ENCODE data around the gene GHR.
"Not testable (repeated sequence)": the region's sequence is repeated elsewhere in the genome, so short reads cannot be mapped to it uniquely, and the experiment has no call there.

The GHR gene

DNA sequence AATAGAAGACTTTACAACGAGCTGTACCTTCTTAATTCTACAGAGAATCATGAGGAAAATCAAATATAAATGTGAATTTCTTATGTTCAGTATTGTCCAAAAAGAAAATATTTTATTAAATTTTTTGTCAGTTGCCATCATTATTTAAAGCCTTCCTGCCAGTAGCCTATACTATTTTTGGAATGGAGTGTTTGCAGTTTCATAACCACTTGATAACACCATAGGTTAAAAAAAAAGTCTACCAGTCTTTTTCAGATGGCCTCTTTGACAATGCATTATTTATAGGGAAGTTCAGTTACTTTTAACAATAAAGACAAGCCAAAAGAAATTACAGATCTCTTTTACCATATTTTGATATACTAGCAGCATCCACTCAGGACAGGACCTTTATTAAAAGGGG is 253.1 kb downstream of the GHR start:
- H3K4me2 ChIP-seq (ENCODE audit: insufficient read depth, low read length), result no peak overlapping the region
- H3K4me3 ChIP-seq (ENCODE audit: low read depth in 1 of 2, low read length in 2 of 2), result no peak overlapping the region
- no peaks in the 10 kb centered on the region for H3K27me3 ChIP-seq (ENCODE audit: insufficient read depth, low read length, poor library complexity)
- H2AFZ ChIP-seq (ENCODE audit: low read depth, low read length), result no peak overlapping the region
- no peaks in the 10 kb centered on the region for H3K36me3 ChIP-seq (ENCODE audit: insufficient read depth, low read length)
- H4K20me1 ChIP-seq (ENCODE audit: insufficient read depth, low read length), result no peaks in the 10 kb centered on the region
- ATAC-seq (ENCODE audit: insufficient read depth, low read depth), result no peak
- no peaks in the 10 kb centered on the region for H3K9me3 ChIP-seq (ENCODE audit: insufficient read depth, low read length, severe bottlenecking)
- no peaks in the 10 kb centered on the region for H3K4me1 ChIP-seq (ENCODE audit: insufficient read depth, low read length)
- no peak for DNase-seq
- no peak overlapping the region for H3K9ac ChIP-seq (ENCODE audit: low read depth, low read length)
- TF ChIP-seq EZH2 (IDR thresholded peaks at IDR 0.05; ENCODE audit: borderline replicate concordance, low read depth, low read length, severe bottlenecking), result no peak
- TF ChIP-seq, protein P1, sequence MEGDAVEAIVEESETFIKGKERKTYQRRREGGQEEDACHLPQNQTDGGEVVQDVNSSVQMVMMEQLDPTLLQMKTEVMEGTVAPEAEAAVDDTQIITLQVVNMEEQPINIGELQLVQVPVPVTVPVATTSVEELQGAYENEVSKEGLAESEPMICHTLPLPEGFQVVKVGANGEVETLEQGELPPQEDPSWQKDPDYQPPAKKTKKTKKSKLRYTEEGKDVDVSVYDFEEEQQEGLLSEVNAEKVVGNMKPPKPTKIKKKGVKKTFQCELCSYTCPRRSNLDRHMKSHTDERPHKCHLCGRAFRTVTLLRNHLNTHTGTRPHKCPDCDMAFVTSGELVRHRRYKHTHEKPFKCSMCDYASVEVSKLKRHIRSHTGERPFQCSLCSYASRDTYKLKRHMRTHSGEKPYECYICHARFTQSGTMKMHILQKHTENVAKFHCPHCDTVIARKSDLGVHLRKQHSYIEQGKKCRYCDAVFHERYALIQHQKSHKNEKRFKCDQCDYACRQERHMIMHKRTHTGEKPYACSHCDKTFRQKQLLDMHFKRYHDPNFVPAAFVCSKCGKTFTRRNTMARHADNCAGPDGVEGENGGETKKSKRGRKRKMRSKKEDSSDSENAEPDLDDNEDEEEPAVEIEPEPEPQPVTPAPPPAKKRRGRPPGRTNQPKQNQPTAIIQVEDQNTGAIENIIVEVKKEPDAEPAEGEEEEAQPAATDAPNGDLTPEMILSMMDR (IDR thresholded peaks at IDR 0.05; ENCODE audit: borderline replicate concordance, extremely low read depth, low read length, poor library complexity, severe bottlenecking), result no peak
- no peak overlapping the region for H3K27ac ChIP-seq (ENCODE audit: low read length)
- H3K79me2 ChIP-seq (ENCODE audit: insufficient read depth, low read length), result no peaks in the 10 kb centered on the region

- H3K4me2 ChIP-seq (ENCODE audit: insufficient read depth, low read length), result no peak overlapping the region
Measured at GRCh38 chr5:42677156-42677842, 254.1 kb downstream of the GHR start.

DNA sequence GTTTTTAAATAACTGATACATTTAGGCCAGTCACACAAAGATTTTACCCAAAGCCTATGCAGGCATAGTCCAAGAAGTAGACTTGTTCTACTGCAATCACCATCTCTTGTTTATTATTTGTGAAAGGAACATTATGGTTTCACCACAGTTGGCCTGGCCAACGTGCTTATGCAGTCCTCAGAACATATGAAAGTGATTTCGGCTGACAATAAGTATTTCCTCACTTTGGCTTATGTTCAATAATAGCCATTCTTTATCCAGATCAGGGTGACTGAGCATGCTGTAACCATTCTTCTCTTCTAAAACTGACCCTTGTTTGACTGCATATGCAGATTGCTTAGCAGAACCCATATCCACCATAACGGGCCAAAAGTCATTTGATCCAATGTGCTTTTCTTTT is 256.8 kb downstream of the GHR start:
- no peak for DNase-seq
- Histone ChIP-seq H2AFZ (ENCODE audit: low read depth, low read length) (no peak overlapping the region), H3K4me2 (ENCODE audit: insufficient read depth, low read length) (no peak overlapping the region), H3K9me3 (ENCODE audit: insufficient read depth, low read length, severe bottlenecking) (no peaks in the 10 kb centered on the region), H3K36me3 (ENCODE audit: insufficient read depth, low read length) (no peaks in the 10 kb centered on the region), H3K27ac (ENCODE audit: low read length) (no peak overlapping the region), H3K4me1 (ENCODE audit: insufficient read depth, low read length) (no peaks in the 10 kb centered on the region), H3K27me3 (ENCODE audit: insufficient read depth, low read length, poor library complexity) (no peaks in the 10 kb centered on the region), H4K20me1 (ENCODE audit: insufficient read depth, low read length) (no peaks in the 10 kb centered on the region), H3K79me2 (ENCODE audit: insufficient read depth, low read length) (no peaks in the 10 kb centered on the region), H3K4me3 (ENCODE audit: low read depth in 1 of 2, low read length in 2 of 2) (no peak overlapping the region), H3K9ac (ENCODE audit: low read depth, low read length) (no peak overlapping the region)
- TF ChIP-seq, protein P1 (IDR thresholded peaks at IDR 0.05; ENCODE audit: borderline replicate concordance, extremely low read depth, low read length, poor library complexity, severe bottlenecking), result no peak
- TF ChIP-seq EZH2 (IDR thresholded peaks at IDR 0.05; ENCODE audit: borderline replicate concordance, low read depth, low read length, severe bottlenecking), result no peak
- no peak for ATAC-seq (ENCODE audit: insufficient read depth, low read depth)

More at GRCh38 chr5:42677156-42677842, 254.1 kb downstream of the GHR start:
- ATAC-seq (ENCODE audit: insufficient read depth, low read depth), result no peak
- Histone ChIP-seq H3K4me1 (ENCODE audit: insufficient read depth, low read length) (no peaks in the 10 kb centered on the region), H3K36me3 (ENCODE audit: insufficient read depth, low read length) (no peaks in the 10 kb centered on the region), H3K4me3 (ENCODE audit: low read depth in 1 of 2, low read length in 2 of 2) (no peak overlapping the region), H4K20me1 (ENCODE audit: insufficient read depth, low read length) (no peaks in the 10 kb centered on the region), H3K9ac (ENCODE audit: low read depth, low read length) (no peak overlapping the region), H3K79me2 (ENCODE audit: insufficient read depth, low read length) (no peaks in the 10 kb centered on the region), H3K27me3 (ENCODE audit: insufficient read depth, low read length, poor library complexity) (no peaks in the 10 kb centered on the region), H2AFZ (ENCODE audit: low read depth, low read length) (no peak overlapping the region), H3K9me3 (ENCODE audit: insufficient read depth, low read length, severe bottlenecking) (no peaks in the 10 kb centered on the region), H3K27ac (ENCODE audit: low read length) (no peak overlapping the region)
- no peak for DNase-seq
- no peak for TF ChIP-seq EZH2 (IDR thresholded peaks at IDR 0.05; ENCODE audit: borderline replicate concordance, low read depth, low read length, severe bottlenecking)
- TF ChIP-seq, protein P1 (IDR thresholded peaks at IDR 0.05; ENCODE audit: borderline replicate concordance, extremely low read depth, low read length, poor library complexity, severe bottlenecking), result no peak

DNA sequence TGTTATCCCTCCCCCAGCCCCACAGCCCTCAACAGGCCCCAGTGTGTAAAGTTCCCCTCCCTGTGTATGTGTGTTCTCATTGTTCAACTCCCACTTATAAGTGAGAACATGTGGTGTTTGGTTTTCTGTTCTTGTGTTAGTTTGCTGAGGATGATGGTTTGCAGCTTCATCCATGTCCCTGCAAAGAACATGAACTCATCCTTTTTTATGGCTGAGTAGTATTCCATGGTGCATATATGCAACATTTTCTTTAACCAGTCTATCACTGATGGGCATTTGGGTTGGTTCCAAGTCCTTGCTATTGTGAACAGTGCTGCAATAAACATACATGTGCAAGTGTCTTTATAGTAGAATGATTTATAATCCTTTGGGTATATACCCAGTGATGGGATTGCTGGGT is 261.8 kb downstream of the GHR start:
- DNase-seq; H3K4me3 ChIP-seq (ENCODE audit: low read depth in 1 of 2, low read length in 2 of 2); ATAC-seq (ENCODE audit: insufficient read depth, low read depth); H4K20me1 ChIP-seq (ENCODE audit: insufficient read depth, low read length); H3K27me3 ChIP-seq (ENCODE audit: insufficient read depth, low read length, poor library complexity); H3K4me2 ChIP-seq (ENCODE audit: insufficient read depth, low read length); H3K36me3 ChIP-seq (ENCODE audit: insufficient read depth, low read length); H2AFZ ChIP-seq (ENCODE audit: low read depth, low read length); H3K27ac ChIP-seq (ENCODE audit: low read length); H3K9ac ChIP-seq (ENCODE audit: low read depth, low read length); H3K9me3 ChIP-seq (ENCODE audit: insufficient read depth, low read length, severe bottlenecking); H3K4me1 ChIP-seq (ENCODE audit: insufficient read depth, low read length); H3K79me2 ChIP-seq (ENCODE audit: insufficient read depth, low read length): not testable (repeated sequence)

Data from DND-41 (cell line).